B cell (primary cell): ENCODE data around the gene BAZ2B.

Experiments
- CTCF ChIP-seq: fragments of 200-600 bp; IDR thresholded peaks from one replicate; pipeline ENCODE4 v1.8.0; 2022; ENCODE audit warnings: antibody characterized with exemption, mild to moderate bottlenecking
- EZH2 ChIP-seq: IDR thresholded peaks from 2 replicates; pipeline ENCODE4 v1.6.1; 2012; ENCODE audit warnings: borderline replicate concordance, low read depth, mild to moderate bottlenecking, moderate library complexity, low read length; ENCODE audit not compliant: insufficient read depth, poor library complexity, severe bottlenecking

- no peak for TF ChIP-seq CTCF
- TF ChIP-seq EZH2: no peak
Observed at GRCh38 chr2:159584796-159585195, 31.6 kb downstream of the BAZ2B start.
